Activated CD8-positive, alpha-beta T cell treated with anti-CD3 and anti-CD28 coated beads for 36 hours (primary cell): ENCODE measurements around the gene CNGA3. TPM values are rescaled to one million over a fixed set of nuclear protein-coding genes. Genes with fewer than 3 reads are reported as not detected.

ENCODE experiments used
- ATAC-seq: fragments of 200-7000 bp; cut with Tn5 transposase; one replicate; pipeline ENCODE4 v1.10.0; 2021; ENCODE audit warnings: mild to moderate bottlenecking, moderate library complexity
- CTCF ChIA-PET: fragments of 350-600 bp; sonication (Branson Sonifier 250); formaldehyde crosslinking; loops from one replicate; lab custom pipeline; 2021; ENCODE audit warnings: antibody characterized with exemption; lab: Charles Lee
- POLR2A ChIA-PET: fragments of 350-600 bp; sonication (Branson Sonifier 250); formaldehyde crosslinking; loops from one replicate; lab custom pipeline; 2021; ENCODE audit warnings: antibody characterized with exemption; lab: Charles Lee
- DNase-seq: peaks from one replicate; pipeline ENCODE4 v3.0.0-alpha.2; 2020
- H3K27ac Mint-ChIP-seq: one replicate; pipeline ENCODE4 v1.8.0; 2021; ENCODE audit warnings: mild to moderate bottlenecking, mixed read lengths
- H3K27me3 Mint-ChIP-seq: one replicate; pipeline ENCODE4 v1.8.0; 2021; ENCODE audit warnings: mixed read lengths
- H3K36me3 Mint-ChIP-seq: one replicate; pipeline ENCODE4 v1.8.0; 2021; ENCODE audit warnings: low read depth, mixed read lengths
- H3K4me1 Mint-ChIP-seq: one replicate; pipeline ENCODE4 v1.8.0; 2021; ENCODE audit warnings: low read depth, mixed read lengths
- H3K4me3 Mint-ChIP-seq: one replicate; pipeline ENCODE4 v1.8.0; 2021; ENCODE audit warnings: mild to moderate bottlenecking, moderate library complexity, mixed read lengths
- H3K9me3 Mint-ChIP-seq: one replicate; pipeline ENCODE4 v1.8.0; 2021; ENCODE audit warnings: mixed read lengths
- intact Hi-C: fragments of 100-400 bp; cut with micrococcal nuclease; formaldehyde crosslinking; loops from one replicate; pipeline ENCODE4 v1.10.0; 2022
- total RNA-seq, 2 experiments: library from RNA; stranded (reverse); gene quantifications; one replicate each; pipeline ENCODE4 v1.2.3, GENCODE V29; 2021
- TF ChIP-seq, protein P1 (sequence below): fragments of 200-600 bp; IDR thresholded peaks from one replicate; pipeline ENCODE4 v1.8.0; 2022; ENCODE audit warnings: antibody characterized with exemption, mild to moderate bottlenecking

Gene CNGA3
- total RNA-seq, 2 experiments from 2014 or later = not detected

GRCh38 chr2:98359986-98360385, 13.7 kb downstream of the CNGA3 start:
- no peak overlapping the region for H3K27ac Mint-ChIP-seq
- CTCF ChIA-PET = no interaction called here
- POLR2A ChIA-PET = no interaction called here
- no peak for ATAC-seq
- no peaks in the 10 kb centered on the region for H3K36me3 Mint-ChIP-seq
- no peaks in the 10 kb centered on the region for H3K4me1 Mint-ChIP-seq
- H3K27me3 Mint-ChIP-seq = peaks cover 13% of the 10 kb centered on the region
- DNase-seq = no peak
- TF ChIP-seq, protein P1, sequence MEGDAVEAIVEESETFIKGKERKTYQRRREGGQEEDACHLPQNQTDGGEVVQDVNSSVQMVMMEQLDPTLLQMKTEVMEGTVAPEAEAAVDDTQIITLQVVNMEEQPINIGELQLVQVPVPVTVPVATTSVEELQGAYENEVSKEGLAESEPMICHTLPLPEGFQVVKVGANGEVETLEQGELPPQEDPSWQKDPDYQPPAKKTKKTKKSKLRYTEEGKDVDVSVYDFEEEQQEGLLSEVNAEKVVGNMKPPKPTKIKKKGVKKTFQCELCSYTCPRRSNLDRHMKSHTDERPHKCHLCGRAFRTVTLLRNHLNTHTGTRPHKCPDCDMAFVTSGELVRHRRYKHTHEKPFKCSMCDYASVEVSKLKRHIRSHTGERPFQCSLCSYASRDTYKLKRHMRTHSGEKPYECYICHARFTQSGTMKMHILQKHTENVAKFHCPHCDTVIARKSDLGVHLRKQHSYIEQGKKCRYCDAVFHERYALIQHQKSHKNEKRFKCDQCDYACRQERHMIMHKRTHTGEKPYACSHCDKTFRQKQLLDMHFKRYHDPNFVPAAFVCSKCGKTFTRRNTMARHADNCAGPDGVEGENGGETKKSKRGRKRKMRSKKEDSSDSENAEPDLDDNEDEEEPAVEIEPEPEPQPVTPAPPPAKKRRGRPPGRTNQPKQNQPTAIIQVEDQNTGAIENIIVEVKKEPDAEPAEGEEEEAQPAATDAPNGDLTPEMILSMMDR = no peak
- H3K4me3 Mint-ChIP-seq = no peak overlapping the region
- no peaks in the 10 kb centered on the region for H3K9me3 Mint-ChIP-seq
- intact Hi-C loops = no loop called here

DNA sequence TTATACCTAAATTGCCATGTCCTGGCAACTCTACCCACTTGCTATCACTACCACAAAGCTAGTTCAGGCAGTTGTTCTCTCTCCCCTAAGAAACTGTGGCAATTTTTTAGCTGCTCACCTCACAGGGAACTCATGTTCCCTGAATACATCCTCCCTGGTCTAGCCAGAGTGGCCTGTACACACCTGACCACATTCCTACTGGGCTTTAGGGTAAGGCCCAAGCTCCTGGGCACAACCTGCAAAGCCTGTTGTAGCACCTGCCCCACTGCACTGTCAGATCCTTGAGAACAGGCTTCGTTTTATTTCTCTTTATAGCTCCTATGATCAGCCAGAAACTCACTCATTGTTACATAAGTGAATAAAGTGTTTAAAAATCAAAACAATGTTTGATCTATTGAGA, 21.5 kb downstream of the CNGA3 start:
- Mint-ChIP-seq H3K4me3 (no peak overlapping the region), H3K36me3 (no peaks in the 10 kb centered on the region), H3K4me1 (no peaks in the 10 kb centered on the region), H3K27ac (no peak overlapping the region), H3K9me3 (peaks cover 7% of the 10 kb centered on the region), H3K27me3 (peaks cover 16% of the 10 kb centered on the region)
- TF ChIP-seq, protein P1 = no peak
- intact Hi-C loops = no loop called here
- DNase-seq (no peak), ATAC-seq (no peak)
- ChIA-PET POLR2A (no interaction called here), CTCF (interaction anchor here (0.7 to 0.8 kb wide), 2 partner anchors 10 to 43 kb away, joined by 3 to 4 read pairs; no protein-coding TSS in a partner anchor)

DNA sequence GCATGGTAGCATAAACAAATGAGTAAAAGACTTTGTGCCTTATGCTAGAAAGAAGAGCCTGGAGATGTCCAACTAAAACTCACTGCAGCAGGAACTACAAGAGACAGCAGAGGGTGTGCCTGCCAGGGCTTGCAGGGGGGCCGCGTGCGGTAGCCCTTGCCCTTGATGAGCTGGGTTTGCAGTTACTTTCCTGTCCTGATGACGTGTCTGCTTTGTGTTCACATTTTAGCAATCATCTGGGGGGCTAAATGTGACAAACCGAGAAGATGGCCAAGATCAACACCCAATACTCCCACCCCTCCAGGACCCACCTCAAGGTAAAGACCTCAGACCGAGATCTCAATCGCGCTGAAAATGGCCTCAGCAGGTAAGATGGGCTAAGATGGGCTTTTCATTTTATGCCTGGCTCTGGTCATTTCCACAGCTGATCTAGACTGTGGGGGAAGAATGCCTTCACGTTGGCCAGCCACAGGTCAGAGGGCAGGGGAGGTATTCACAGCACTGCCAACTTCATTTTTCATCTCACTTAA, 23.5 kb downstream of the CNGA3 start:
- CTCF ChIA-PET = interaction anchor here (2.6 kb wide), 1 partner anchor 15 kb away, joined by 8 read pairs; no protein-coding TSS in a partner anchor
- TF ChIP-seq, protein P1 = no peak

GRCh38 chr2:98372121-98372520, 25.9 kb downstream of the CNGA3 start:
- TF ChIP-seq, protein P1 = no peak
- ChIA-PET CTCF (interaction anchor here (2.6 kb wide), 1 partner anchor 13 kb away, joined by 8 read pairs; no protein-coding TSS in a partner anchor), POLR2A (no interaction called here)
- peaks cover 7% of the 10 kb centered on the region for H3K9me3 Mint-ChIP-seq
- intact Hi-C loops = no loop called here
- H3K4me3 Mint-ChIP-seq = no peak overlapping the region
- ATAC-seq (no peak), DNase-seq (no peak)
- no peaks in the 10 kb centered on the region for H3K36me3 Mint-ChIP-seq
- H3K27me3 Mint-ChIP-seq = peaks cover 24% of the 10 kb centered on the region
- H3K4me1 Mint-ChIP-seq = no peaks in the 10 kb centered on the region
- H3K27ac Mint-ChIP-seq = no peak overlapping the region

More for the DNA sequence above, 23.5 kb downstream of the CNGA3 start:
- Mint-ChIP-seq H3K9me3 (peaks cover 7% of the 10 kb centered on the region), H3K4me3 (no peak overlapping the region), H3K27me3 (peaks cover 14% of the 10 kb centered on the region), H3K36me3 (no peaks in the 10 kb centered on the region), H3K27ac (no peak overlapping the region), H3K4me1 (no peaks in the 10 kb centered on the region)
- DNase-seq (no peak), ATAC-seq (no peak)
- intact Hi-C loops = no loop called here
- POLR2A ChIA-PET = no interaction called here

GRCh38 chr2:98372579-98372978, 26.3 kb downstream of the CNGA3 start:
- DNase-seq (no peak), ATAC-seq (no peak)
- TF ChIP-seq, protein P1 = no peak
- intact Hi-C loops = no loop called here
- H3K4me1 Mint-ChIP-seq = no peaks in the 10 kb centered on the region
- ChIA-PET POLR2A (no interaction called here), CTCF (no interaction called here)
- no peaks in the 10 kb centered on the region for H3K36me3 Mint-ChIP-seq
- no peak overlapping the region for H3K4me3 Mint-ChIP-seq
- H3K9me3 Mint-ChIP-seq = peaks cover 7% of the 10 kb centered on the region
- H3K27me3 Mint-ChIP-seq = peaks cover 22% of the 10 kb centered on the region
- H3K27ac Mint-ChIP-seq = no peak overlapping the region
